ENCODE measurements around the gene ABCC6.
"Not testable (repeated sequence)": the region's sequence is repeated elsewhere in the genome, so short reads cannot be mapped to it uniquely, and the experiment has no call there.

DNA sequence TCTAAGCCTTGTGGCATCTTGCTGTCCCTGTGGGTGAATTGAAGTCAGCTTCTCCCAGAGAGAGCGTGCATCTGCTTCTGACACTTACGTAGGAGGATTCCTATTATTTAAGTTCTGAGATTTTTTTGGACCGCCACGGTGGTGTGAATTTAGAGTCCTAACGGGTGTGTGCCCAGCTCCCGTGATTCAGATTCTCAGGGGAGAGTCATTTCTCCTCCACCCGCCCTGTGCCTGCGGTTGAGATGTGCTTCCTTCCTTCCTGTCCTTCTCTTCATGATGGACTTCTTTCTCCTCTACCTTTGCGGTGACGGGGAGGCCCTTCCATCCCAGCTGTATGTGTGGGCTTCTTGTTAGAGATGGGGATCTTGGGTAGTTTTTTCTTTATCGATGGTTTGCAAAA is 20.6 kb upstream of the ABCC6 start:
- TF ChIP-seq, protein P1, sequence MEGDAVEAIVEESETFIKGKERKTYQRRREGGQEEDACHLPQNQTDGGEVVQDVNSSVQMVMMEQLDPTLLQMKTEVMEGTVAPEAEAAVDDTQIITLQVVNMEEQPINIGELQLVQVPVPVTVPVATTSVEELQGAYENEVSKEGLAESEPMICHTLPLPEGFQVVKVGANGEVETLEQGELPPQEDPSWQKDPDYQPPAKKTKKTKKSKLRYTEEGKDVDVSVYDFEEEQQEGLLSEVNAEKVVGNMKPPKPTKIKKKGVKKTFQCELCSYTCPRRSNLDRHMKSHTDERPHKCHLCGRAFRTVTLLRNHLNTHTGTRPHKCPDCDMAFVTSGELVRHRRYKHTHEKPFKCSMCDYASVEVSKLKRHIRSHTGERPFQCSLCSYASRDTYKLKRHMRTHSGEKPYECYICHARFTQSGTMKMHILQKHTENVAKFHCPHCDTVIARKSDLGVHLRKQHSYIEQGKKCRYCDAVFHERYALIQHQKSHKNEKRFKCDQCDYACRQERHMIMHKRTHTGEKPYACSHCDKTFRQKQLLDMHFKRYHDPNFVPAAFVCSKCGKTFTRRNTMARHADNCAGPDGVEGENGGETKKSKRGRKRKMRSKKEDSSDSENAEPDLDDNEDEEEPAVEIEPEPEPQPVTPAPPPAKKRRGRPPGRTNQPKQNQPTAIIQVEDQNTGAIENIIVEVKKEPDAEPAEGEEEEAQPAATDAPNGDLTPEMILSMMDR (IDR thresholded peaks at IDR 0.05), result not testable (repeated sequence)
- not testable (repeated sequence) for TF ChIP-seq POLR2A (IDR thresholded peaks at IDR 0.05)
